Mesothelial cell of epicardium (in vitro differentiated cells): ENCODE measurements around the gene IGFBP7. TPM values are rescaled to one million over a fixed set of nuclear protein-coding genes. Genes with fewer than 3 reads are reported as not detected.

Experiments
- DNase-seq, 2 experiments: peaks; one replicate each; pipeline ENCODE4 v3.0.0; 2021; ENCODE audit warnings: low spot score in 2 of 2; ENCODE audit not compliant: unreplicated experiment in 2 of 2
- H3K27ac Mint-ChIP-seq: 2 replicates; pipeline ENCODE4 v1.8.0; 2021; ENCODE audit warnings: mixed read lengths
- H3K27me3 Mint-ChIP-seq: 2 replicates; pipeline ENCODE4 v1.8.0; 2021; ENCODE audit warnings: low read depth, mixed read lengths
- H3K36me3 Mint-ChIP-seq: 2 replicates; pipeline ENCODE4 v1.8.0; 2021; ENCODE audit warnings: mixed read lengths
- H3K4me1 Mint-ChIP-seq: 2 replicates; pipeline ENCODE4 v1.8.0; 2021; ENCODE audit warnings: mixed read lengths
- H3K4me3 Mint-ChIP-seq: 2 replicates; pipeline ENCODE4 v1.8.0; 2021; ENCODE audit warnings: mild to moderate bottlenecking, moderate library complexity, mixed read lengths
- H3K9me3 Mint-ChIP-seq: 2 replicates; pipeline ENCODE4 v1.8.0; 2021; ENCODE audit warnings: mixed read lengths
- total RNA-seq: library from RNA; stranded (reverse); gene quantifications from 3 replicates; pipeline ENCODE4 v1.2.1, GENCODE V29; 2021
- TF ChIP-seq, protein P1 (sequence below): fragments of 200-600 bp; sonication (generic); IDR thresholded peaks from one replicate; pipeline ENCODE4 v1.5.0; 2021; ENCODE audit warnings: antibody characterized with exemption; ENCODE audit not compliant: unreplicated experiment

IGFBP7 gene
- total RNA-seq, 1 donor from 2014 or later = 114 TPM

DNA sequence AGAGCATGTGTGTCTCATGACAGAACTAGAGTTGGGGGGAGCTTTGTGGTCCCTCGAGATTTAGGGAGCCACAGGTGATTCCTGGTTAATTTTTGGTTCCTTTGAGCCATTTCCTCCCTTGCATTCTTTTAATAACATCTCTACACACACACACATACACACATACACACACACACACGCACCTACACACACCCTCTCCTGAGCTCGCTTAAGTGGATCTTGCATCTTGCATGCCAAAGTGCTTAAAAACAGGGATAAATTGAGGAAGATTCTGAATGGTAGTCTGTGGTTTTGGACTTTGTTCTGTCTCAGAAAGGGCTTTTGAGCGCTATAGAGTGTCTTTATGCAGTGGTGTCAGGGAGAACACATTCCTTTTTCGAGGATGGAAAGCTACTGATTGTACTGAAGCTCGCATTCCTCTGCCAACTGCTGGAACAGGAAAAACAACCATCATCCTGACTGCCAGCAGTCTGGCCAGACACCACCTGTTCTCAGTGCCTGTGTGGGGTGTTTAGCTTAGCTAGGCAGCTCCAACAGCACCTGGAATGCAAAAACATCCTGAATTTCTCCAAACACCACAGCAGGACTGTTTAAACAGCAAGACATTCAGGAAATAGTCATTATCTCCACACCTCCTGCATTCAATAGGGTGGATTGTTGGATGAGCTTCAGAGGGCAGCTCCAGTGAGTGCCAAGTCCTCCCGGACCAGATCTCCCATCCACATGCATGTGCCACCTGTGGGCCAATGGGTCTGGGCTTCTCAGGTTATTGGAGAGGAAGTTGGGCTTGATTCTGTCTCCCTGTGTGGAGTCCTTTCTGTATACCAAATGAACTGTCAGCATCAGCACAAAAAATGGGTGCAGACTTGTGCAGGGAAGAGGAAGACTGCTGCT, 21.9 kb upstream of the IGFBP7 start:
- peaks cover 6% of the 10 kb centered on the region for H3K36me3 Mint-ChIP-seq
- no peak overlapping the region for H3K4me3 Mint-ChIP-seq
- DNase-seq = no peak
- no peaks in the 10 kb centered on the region for H3K27me3 Mint-ChIP-seq
- TF ChIP-seq, protein P1, sequence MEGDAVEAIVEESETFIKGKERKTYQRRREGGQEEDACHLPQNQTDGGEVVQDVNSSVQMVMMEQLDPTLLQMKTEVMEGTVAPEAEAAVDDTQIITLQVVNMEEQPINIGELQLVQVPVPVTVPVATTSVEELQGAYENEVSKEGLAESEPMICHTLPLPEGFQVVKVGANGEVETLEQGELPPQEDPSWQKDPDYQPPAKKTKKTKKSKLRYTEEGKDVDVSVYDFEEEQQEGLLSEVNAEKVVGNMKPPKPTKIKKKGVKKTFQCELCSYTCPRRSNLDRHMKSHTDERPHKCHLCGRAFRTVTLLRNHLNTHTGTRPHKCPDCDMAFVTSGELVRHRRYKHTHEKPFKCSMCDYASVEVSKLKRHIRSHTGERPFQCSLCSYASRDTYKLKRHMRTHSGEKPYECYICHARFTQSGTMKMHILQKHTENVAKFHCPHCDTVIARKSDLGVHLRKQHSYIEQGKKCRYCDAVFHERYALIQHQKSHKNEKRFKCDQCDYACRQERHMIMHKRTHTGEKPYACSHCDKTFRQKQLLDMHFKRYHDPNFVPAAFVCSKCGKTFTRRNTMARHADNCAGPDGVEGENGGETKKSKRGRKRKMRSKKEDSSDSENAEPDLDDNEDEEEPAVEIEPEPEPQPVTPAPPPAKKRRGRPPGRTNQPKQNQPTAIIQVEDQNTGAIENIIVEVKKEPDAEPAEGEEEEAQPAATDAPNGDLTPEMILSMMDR = no peak
- H3K27ac Mint-ChIP-seq = peak overlapping the region; percentile 40
- H3K9me3 Mint-ChIP-seq = peaks cover 24% of the 10 kb centered on the region
- H3K4me1 Mint-ChIP-seq = peaks cover 24% of the 10 kb centered on the region

DNA sequence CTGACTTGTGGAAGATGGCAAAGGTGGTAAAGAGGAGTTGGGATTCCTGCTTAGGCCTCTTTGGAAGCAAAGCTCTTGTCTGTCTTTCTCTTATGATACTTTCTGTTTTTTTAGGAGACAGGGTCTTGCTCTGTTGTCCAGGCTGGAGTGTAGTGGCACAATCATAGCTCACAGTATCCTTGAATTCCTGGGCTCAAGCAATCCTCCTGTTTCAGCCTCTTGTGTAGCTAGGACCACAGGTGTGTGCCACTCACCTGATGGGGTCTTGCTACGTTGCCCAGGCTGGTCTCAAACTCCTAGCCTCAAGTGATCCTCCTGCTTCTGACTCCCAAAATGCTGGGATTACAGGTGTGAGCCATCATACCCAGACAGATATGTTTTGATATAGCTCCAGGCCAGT, 19.3 kb upstream of the IGFBP7 start:
- Mint-ChIP-seq H3K4me3 (no peak overlapping the region), H3K4me1 (peaks cover 25% of the 10 kb centered on the region), H3K27me3 (no peaks in the 10 kb centered on the region), H3K27ac (no peak overlapping the region), H3K36me3 (peaks cover 12% of the 10 kb centered on the region), H3K9me3 (peaks cover 24% of the 10 kb centered on the region)
- no peak for DNase-seq
- TF ChIP-seq, protein P1 = no peak

DNA sequence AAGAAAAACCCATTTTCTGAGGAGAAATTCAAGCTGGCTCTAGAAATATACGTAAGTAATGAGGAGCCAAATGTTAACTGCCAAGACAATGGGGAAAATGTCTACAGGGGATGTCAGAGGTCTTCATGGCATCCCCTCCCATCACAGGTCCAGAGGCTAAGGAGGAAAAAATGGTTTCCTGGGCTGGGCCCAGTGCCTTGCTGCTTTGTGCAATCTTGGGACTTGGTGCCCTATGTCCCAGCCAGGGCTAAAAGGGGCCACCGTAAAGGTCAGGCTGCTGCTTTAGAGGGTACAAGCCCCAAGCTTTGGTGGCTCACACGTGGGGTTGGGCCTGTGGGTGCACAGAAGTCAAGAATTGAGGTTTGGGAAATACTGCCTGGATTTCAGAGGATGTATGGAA, 17.2 kb upstream of the IGFBP7 start:
- no peak overlapping the region for H3K27ac Mint-ChIP-seq
- peaks cover 17% of the 10 kb centered on the region for H3K36me3 Mint-ChIP-seq
- TF ChIP-seq, protein P1 = no peak
- DNase-seq = no peak
- peaks cover 13% of the 10 kb centered on the region for H3K4me1 Mint-ChIP-seq
- peaks cover 33% of the 10 kb centered on the region for H3K9me3 Mint-ChIP-seq
- H3K4me3 Mint-ChIP-seq = no peak overlapping the region
- no peaks in the 10 kb centered on the region for H3K27me3 Mint-ChIP-seq

DNA sequence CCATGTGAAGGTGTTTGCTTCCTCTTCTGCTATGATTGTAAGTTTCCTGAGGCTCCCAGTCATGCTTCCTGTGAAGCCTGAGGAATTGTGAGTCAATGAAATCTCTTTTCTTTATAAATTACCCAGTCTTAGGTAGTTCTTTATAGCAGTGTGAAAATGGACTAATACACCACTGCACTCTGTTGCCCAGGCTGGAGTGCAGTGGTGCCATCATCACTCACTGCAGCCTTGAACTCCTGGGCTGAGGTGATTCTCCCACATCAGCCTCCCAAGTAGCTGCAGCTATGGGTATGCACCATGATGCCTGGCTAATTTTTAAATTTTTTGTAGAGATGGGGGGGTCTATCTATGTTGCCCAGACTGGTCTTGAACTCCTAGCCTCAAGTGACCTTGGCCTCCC, 15.8 kb upstream of the IGFBP7 start:
- H3K27me3 Mint-ChIP-seq = no peaks in the 10 kb centered on the region
- TF ChIP-seq, protein P1 = no peak
- no peak overlapping the region for H3K27ac Mint-ChIP-seq
- peaks cover 3% of the 10 kb centered on the region for H3K4me1 Mint-ChIP-seq
- no peak for DNase-seq
- H3K4me3 Mint-ChIP-seq = no peak overlapping the region
- peaks cover 42% of the 10 kb centered on the region for H3K9me3 Mint-ChIP-seq
- H3K36me3 Mint-ChIP-seq = peaks cover 17% of the 10 kb centered on the region

DNA sequence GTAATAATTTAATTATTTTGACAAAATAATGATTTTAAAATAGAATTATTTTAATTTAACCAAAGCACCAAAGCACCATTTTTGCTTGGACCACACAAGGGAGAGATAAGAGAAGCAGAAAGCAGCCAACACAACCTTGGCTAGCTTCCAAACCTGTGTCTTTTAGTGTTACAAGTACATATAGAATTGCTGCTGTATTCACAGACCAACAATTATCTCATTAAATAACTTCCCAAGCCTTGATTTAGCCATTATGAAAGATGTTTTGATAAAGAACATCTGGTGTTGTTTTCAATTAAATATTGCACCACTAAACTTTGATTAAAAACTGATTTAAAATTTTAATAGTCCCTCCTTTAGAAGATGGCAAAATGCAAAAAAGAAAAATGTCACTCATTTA, 14.0 kb upstream of the IGFBP7 start:
- peaks cover 11% of the 10 kb centered on the region for H3K4me1 Mint-ChIP-seq
- peaks cover 38% of the 10 kb centered on the region for H3K9me3 Mint-ChIP-seq
- TF ChIP-seq, protein P1 = no peak
- DNase-seq = no peak
- H3K27ac Mint-ChIP-seq = no peak overlapping the region
- H3K36me3 Mint-ChIP-seq = peaks cover 17% of the 10 kb centered on the region
- H3K27me3 Mint-ChIP-seq = no peaks in the 10 kb centered on the region
- no peak overlapping the region for H3K4me3 Mint-ChIP-seq
